ENCODE results near the gene NCAPH2. TPM values are rescaled to one million over a fixed set of nuclear protein-coding genes. Genes with fewer than 3 reads are reported as not detected.
"Not testable (repeated sequence)": the region's sequence is repeated elsewhere in the genome, so short reads cannot be mapped to it uniquely, and the experiment has no call there.

The NCAPH2 gene
- polyA plus RNA-seq, 3 donors: 48.3 to 57.4 (median 56.6) TPM

GRCh38 chr22:50528682-50529415 lies 20.8 kb downstream of the NCAPH2 start:
- DNase-seq: no peak

- no peak for DNase-seq
These were observed 21.4 kb downstream of the NCAPH2 start for GRCh38 chr22:50529416-50529896.

- no peak for DNase-seq
These were observed 22.0 kb downstream of the NCAPH2 start, which contains the start of gene TYMP for GRCh38 chr22:50529897-50530579. Gene TYMP (minus strand): TSS chr22:50530012. CDS start chr22:50529709, 303 bp downstream.

- DNase-seq: no peak
These were observed 22.5 kb downstream of the NCAPH2 start for GRCh38 chr22:50530580-50530876.

- no peak for DNase-seq
These were observed 23.0 kb downstream of the NCAPH2 start for GRCh38 chr22:50530877-50531545.

GRCh38 chr22:50531546-50531961 lies 23.5 kb downstream of the NCAPH2 start:
- no peak for DNase-seq

GRCh38 chr22:50531962-50532674 lies 24.1 kb downstream of the NCAPH2 start:
- DNase-seq: no peak

GRCh38 chr22:50532824-50533796 lies 25.1 kb downstream of the NCAPH2 start:
- no peak for DNase-seq

- DNase-seq: not testable (repeated sequence)
These were observed 26.1 kb downstream of the NCAPH2 start for GRCh38 chr22:50533856-50534711.

- no peak for DNase-seq
These were observed 27.1 kb downstream of the NCAPH2 start for GRCh38 chr22:50535113-50535512.

- DNase-seq: no peak
These were observed 28.2 kb downstream of the NCAPH2 start for GRCh38 chr22:50536226-50536625.

GRCh38 chr22:50537765-50538164 lies 29.7 kb downstream of the NCAPH2 start:
- DNase-seq: no peak

- DNase-seq: no peak
These were observed 32.4 kb downstream of the NCAPH2 start for GRCh38 chr22:50540381-50540780.

GRCh38 chr22:50541667-50542026 lies 33.6 kb downstream of the NCAPH2 start:
- not testable (repeated sequence) for DNase-seq

- no peak for DNase-seq
These were observed 34.4 kb downstream of the NCAPH2 start for GRCh38 chr22:50542416-50542927.

- no peak for DNase-seq
These were observed 36.2 kb downstream of the NCAPH2 start for GRCh38 chr22:50544078-50544745.

GRCh38 chr22:50544746-50545253 lies 36.8 kb downstream of the NCAPH2 start:
- no peak for DNase-seq

- DNase-seq: no peak
These were observed 37.7 kb downstream of the NCAPH2 start, which contains the start of gene KLHDC7B for GRCh38 chr22:50545522-50546325. Gene KLHDC7B (plus strand): TSS chr22:50545899. CDS start chr22:50546244, 345 bp downstream.
